Measurements from ENCODE around the gene WDPCP. TPM values are rescaled to one million over a fixed set of nuclear protein-coding genes. Genes with fewer than 3 reads are reported as not detected.

WDPCP gene
- total and polyA plus RNA-seq, 10 donors = 2.1 to 20.0 (median 13.3) TPM

- Histone ChIP-seq H3K9me3 (peaks cover 0 to 45% (median 32%) of the 10 kb centered on the region in 8 donors), H3K27me3 (replicated peaks in 1 of 7) (no peaks in the 10 kb centered on the region), H3K4me1 (no peaks in the 10 kb centered on the region), H3K27ac (no peak overlapping the region), H3K36me3 (no peaks in the 10 kb centered on the region), H3K4me3 (no peak overlapping the region)
- 84 to 93% (median 87%) methylated on average over 16 of the region's 16 CpGs for WGBS, 5 donors
- intact Hi-C loops (cut with DNase I; ENCODE audit: low total_unique reads) = no loop called here
- DNase-seq = no peak
- TF ChIP-seq CTCF (IDR thresholded peaks at IDR 0.05 in 8 of 11, conservative IDR thresholded peaks at IDR 0.05 in 3 of 11) (no peak), POLR2AphosphoS5 (IDR thresholded peaks at IDR 0.05) (no peak), POLR2A (IDR thresholded peaks at IDR 0.05) (no peak)
These were observed 57.5 kb downstream of the WDPCP start for GRCh38 chr2:63530704-63531279.

DNA sequence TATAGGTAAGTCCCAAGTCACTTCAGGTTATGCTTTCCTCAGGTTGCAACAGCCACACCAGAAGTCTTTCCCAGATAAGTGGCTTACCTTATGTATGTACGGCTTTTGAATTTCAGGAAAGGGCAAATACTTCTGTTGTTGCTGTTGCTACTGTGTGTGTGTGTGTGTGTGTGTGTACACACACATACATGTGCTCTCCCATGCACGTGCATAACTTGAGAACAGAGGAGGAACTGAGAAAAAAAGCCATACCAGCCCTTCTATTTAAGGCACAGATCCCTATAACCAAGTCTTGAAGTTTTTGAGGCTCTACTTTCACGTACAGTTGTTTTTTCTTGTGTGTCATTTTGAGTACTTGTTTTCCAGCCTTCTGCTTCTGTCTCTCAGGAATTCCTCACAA, 62.4 kb downstream of the WDPCP start:
- TF ChIP-seq POLR2A (IDR thresholded peaks at IDR 0.05) = no peak
- no peak for TF ChIP-seq POLR2AphosphoS5 (IDR thresholded peaks at IDR 0.05)
- no peak for TF ChIP-seq CTCF (IDR thresholded peaks at IDR 0.05 in 8 of 11, conservative IDR thresholded peaks at IDR 0.05 in 3 of 11)
- 68 to 75% (median 71%) methylated on average over 3 of the region's 3 CpGs for WGBS, 5 donors
- intact Hi-C loops (cut with DNase I; ENCODE audit: low total_unique reads) = no loop called here
- Histone ChIP-seq H3K36me3 (no peaks in the 10 kb centered on the region), H3K4me1 (no peaks in the 10 kb centered on the region), H3K27me3 (replicated peaks in 1 of 7) (no peaks in the 10 kb centered on the region), H3K27ac (no peak overlapping the region), H3K4me3 (no peak overlapping the region), H3K9me3 (peaks cover 0 to 52% (median 44%) of the 10 kb centered on the region in 8 donors)
- no peak for DNase-seq

GRCh38 chr2:63522950-63523349, 65.3 kb downstream of the WDPCP start:
- no peak for TF ChIP-seq POLR2AphosphoS5 (IDR thresholded peaks at IDR 0.05)
- no peak for TF ChIP-seq CTCF (IDR thresholded peaks at IDR 0.05 in 8 of 11, conservative IDR thresholded peaks at IDR 0.05 in 3 of 11)
- no peak for TF ChIP-seq POLR2A (IDR thresholded peaks at IDR 0.05)
- Histone ChIP-seq H3K36me3 (no peaks in the 10 kb centered on the region), H3K27me3 (replicated peaks in 1 of 7) (no peaks in the 10 kb centered on the region), H3K9me3 (peaks cover 0 to 61% (median 57%) of the 10 kb centered on the region in 8 donors), H3K4me1 (no peaks in the 10 kb centered on the region), H3K27ac (no peak overlapping the region), H3K4me3 (no peak overlapping the region)
- 82 to 100% (median 93%) methylated on average over 1 of the region's 1 CpG for WGBS, 5 donors
- intact Hi-C loops (cut with DNase I; ENCODE audit: low total_unique reads) = no loop called here
- no peak for DNase-seq

DNA sequence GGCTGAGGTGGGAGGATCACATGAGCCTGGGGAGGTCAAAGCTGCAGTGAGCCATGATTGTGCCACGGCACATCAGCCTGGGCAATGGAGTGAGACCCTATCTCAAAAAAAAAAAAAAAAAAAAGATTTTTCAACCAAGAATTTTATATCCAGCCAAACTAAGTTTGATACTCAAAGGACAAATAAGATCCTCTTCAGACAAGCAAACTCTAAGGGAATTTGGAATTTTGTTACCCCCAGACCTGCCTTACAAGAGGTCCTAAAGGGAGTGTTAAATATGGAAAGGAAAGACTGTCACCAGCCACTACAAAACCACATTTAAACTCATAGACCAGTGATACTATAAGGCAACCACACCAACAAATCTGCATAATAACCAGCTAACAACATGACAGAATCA, 67.5 kb downstream of the WDPCP start:
- Histone ChIP-seq H3K36me3 (no peaks in the 10 kb centered on the region), H3K4me1 (no peaks in the 10 kb centered on the region), H3K4me3 (no peak overlapping the region), H3K9me3 (peaks cover 0 to 61% (median 56%) of the 10 kb centered on the region in 8 donors), H3K27me3 (replicated peaks in 1 of 7) (no peaks in the 10 kb centered on the region), H3K27ac (no peak overlapping the region)
- no peak for DNase-seq
- WGBS, 5 donors = 78 to 100% (median 86%) methylated on average over 1 of the region's 1 CpG
- intact Hi-C loops (cut with DNase I; ENCODE audit: low total_unique reads) = no loop called here
- TF ChIP-seq POLR2A (IDR thresholded peaks at IDR 0.05) (no peak), CTCF (IDR thresholded peaks at IDR 0.05 in 8 of 11, conservative IDR thresholded peaks at IDR 0.05 in 3 of 11) (no peak), POLR2AphosphoS5 (IDR thresholded peaks at IDR 0.05) (no peak)

Data from spleen (tissue), 11 donors.